Smooth muscle cell (in vitro differentiated cells): ENCODE measurements around the gene CABCOCO1. TPM values are rescaled to one million over a fixed set of nuclear protein-coding genes. Genes with fewer than 3 reads are reported as not detected.

Experiments
- DNase-seq: peaks from one replicate; lab custom pipeline; 2025; ENCODE audit not compliant: unreplicated experiment; lab: John Stamatoyannopoulos, UW
- H2AFZ ChIP-seq: fragments of 200-600 bp; sonication (generic); 2 replicates; pipeline ENCODE4 v1.6.0; 2016; ENCODE audit warnings: antibody characterized with exemption, low read depth, mild to moderate bottlenecking
- H3F3A ChIP-seq: fragments of 200-600 bp; sonication (generic); 2 replicates; pipeline ENCODE4 v1.6.0; 2017; ENCODE audit warnings: antibody characterized with exemption, low read depth
- H3K27ac ChIP-seq: fragments of 200-600 bp; sonication (generic); 2 replicates; pipeline ENCODE4 v1.5.1; 2016; ENCODE audit warnings: low read depth, mild to moderate bottlenecking
- H3K27me3 ChIP-seq: fragments of 200-600 bp; sonication (generic); 2 replicates; pipeline ENCODE4 v1.6.1; 2016; ENCODE audit warnings: low read depth, mild to moderate bottlenecking
- H3K36me3 ChIP-seq: fragments of 200-600 bp; sonication (generic); 2 replicates; pipeline ENCODE4 v1.5.1; 2016; ENCODE audit warnings: low read depth
- H3K4me1 ChIP-seq: fragments of 200-600 bp; sonication (generic); 2 replicates; pipeline ENCODE4 v1.5.1; 2016; ENCODE audit warnings: low read depth
- H3K4me2 ChIP-seq: fragments of 200-600 bp; sonication (generic); 2 replicates; pipeline ENCODE4 v1.6.0; 2016; ENCODE audit warnings: mild to moderate bottlenecking
- H3K4me3 ChIP-seq: fragments of 200-600 bp; sonication (generic); 2 replicates; pipeline ENCODE4 v1.5.1; 2016; ENCODE audit warnings: mild to moderate bottlenecking
- H3K79me2 ChIP-seq: fragments of 200-600 bp; sonication (generic); 2 replicates; pipeline ENCODE4 v1.6.0; 2016; ENCODE audit warnings: low read depth, mild to moderate bottlenecking
- H3K9ac ChIP-seq: fragments of 200-600 bp; sonication (generic); 2 replicates; pipeline ENCODE4 v1.6.0; 2016; ENCODE audit warnings: low read depth
- H3K9me3 ChIP-seq: fragments of 200-600 bp; sonication (generic); replicated peaks from 2 replicates; pipeline ENCODE4 v1.5.1; 2016; ENCODE audit warnings: low read depth
- H4K20me1 ChIP-seq: fragments of 200-600 bp; sonication (generic); 2 replicates; pipeline ENCODE4 v1.6.0; 2016; ENCODE audit warnings: low read depth
- WGBS: methylation state at CpG from one replicate; pipeline ENCODE4 v1.1.7; 2016; ENCODE audit warnings: low lambda C conversion rate; 5-methylcytosine and 5-hydroxymethylcytosine counted together
- polyA plus RNA-seq: library from polyadenylated mRNA; unstranded; fragments of >200 nt; fragmentation: Nextera tagmentation; extraction: Ambion mirVana; gene quantifications from 2 replicates; pipeline ENCODE4 v1.2.1, GENCODE V29; 2016
- total RNA-seq: library from RNA; depleted of rRNA; stranded (reverse); fragments of >200 nt; gene quantifications from 2 replicates; pipeline ENCODE4 v1.2.3, GENCODE V29; 2014
- TF ChIP-seq, protein P1 (sequence below): fragments of 200-600 bp; sonication (generic); IDR thresholded peaks from 2 replicates; pipeline ENCODE4 v1.5.1; 2017; ENCODE audit warnings: borderline replicate concordance, mild to moderate bottlenecking, antibody characterized with exemption; ENCODE audit not compliant: insufficient read depth, poor library complexity, severe bottlenecking

Gene CABCOCO1
- total and polyA plus RNA-seq, 2 experiments from 2014 or later = 1.2 TPM; not detected in 1

GRCh38 chr10:61754587-61755550 is 92.1 kb downstream of the CABCOCO1 start:
- Histone ChIP-seq H3K4me2 (peak overlapping the region; percentile 10), H3K27me3 (no peaks in the 10 kb centered on the region), H3K27ac (no peak overlapping the region), H3K79me2 (no peaks in the 10 kb centered on the region), H3K36me3 (no peaks in the 10 kb centered on the region), H3K9me3 (no peaks in the 10 kb centered on the region), H3K4me1 (peaks cover 25% of the 10 kb centered on the region), H2AFZ (peak overlapping the region; percentile 20), H3F3A (peaks cover 7% of the 10 kb centered on the region), H3K9ac (no peak overlapping the region), H4K20me1 (no peaks in the 10 kb centered on the region), H3K4me3 (no peak overlapping the region)
- TF ChIP-seq, protein P1, sequence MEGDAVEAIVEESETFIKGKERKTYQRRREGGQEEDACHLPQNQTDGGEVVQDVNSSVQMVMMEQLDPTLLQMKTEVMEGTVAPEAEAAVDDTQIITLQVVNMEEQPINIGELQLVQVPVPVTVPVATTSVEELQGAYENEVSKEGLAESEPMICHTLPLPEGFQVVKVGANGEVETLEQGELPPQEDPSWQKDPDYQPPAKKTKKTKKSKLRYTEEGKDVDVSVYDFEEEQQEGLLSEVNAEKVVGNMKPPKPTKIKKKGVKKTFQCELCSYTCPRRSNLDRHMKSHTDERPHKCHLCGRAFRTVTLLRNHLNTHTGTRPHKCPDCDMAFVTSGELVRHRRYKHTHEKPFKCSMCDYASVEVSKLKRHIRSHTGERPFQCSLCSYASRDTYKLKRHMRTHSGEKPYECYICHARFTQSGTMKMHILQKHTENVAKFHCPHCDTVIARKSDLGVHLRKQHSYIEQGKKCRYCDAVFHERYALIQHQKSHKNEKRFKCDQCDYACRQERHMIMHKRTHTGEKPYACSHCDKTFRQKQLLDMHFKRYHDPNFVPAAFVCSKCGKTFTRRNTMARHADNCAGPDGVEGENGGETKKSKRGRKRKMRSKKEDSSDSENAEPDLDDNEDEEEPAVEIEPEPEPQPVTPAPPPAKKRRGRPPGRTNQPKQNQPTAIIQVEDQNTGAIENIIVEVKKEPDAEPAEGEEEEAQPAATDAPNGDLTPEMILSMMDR = no peak
- WGBS = 55% methylated on average over 4 of the region's 4 CpGs
- DNase-seq = no peak

- no peaks in the 10 kb centered on the region for H3K79me2 ChIP-seq
- H2AFZ ChIP-seq = no peak overlapping the region
- no peak for DNase-seq
- no peak overlapping the region for H3K9ac ChIP-seq
- H3K36me3 ChIP-seq = no peaks in the 10 kb centered on the region
- no peak overlapping the region for H3K4me2 ChIP-seq
- peak overlapping the region; percentile 17 for H3K27ac ChIP-seq
- no peaks in the 10 kb centered on the region for H3K9me3 ChIP-seq
- TF ChIP-seq, protein P1 = no peak
- no peak overlapping the region for H3K4me3 ChIP-seq
- WGBS = 79% methylated on average over 3 of the region's 3 CpGs
- peaks cover 17% of the 10 kb centered on the region for H3K4me1 ChIP-seq
- peaks cover under 1% of the 10 kb centered on the region for H3F3A ChIP-seq
- H3K27me3 ChIP-seq = no peaks in the 10 kb centered on the region
- H4K20me1 ChIP-seq = no peaks in the 10 kb centered on the region
These were observed 94.3 kb downstream of the CABCOCO1 start for GRCh38 chr10:61757001-61757400.

GRCh38 chr10:61757525-61758397 is 95.0 kb downstream of the CABCOCO1 start:
- TF ChIP-seq, protein P1 = no peak

More at GRCh38 chr10:61757525-61758397, 95.0 kb downstream of the CABCOCO1 start:
- 79% methylated on average over 2 of the region's 2 CpGs for WGBS
- Histone ChIP-seq H3K4me2 (no peak overlapping the region), H3K27me3 (no peaks in the 10 kb centered on the region), H3K79me2 (no peaks in the 10 kb centered on the region), H2AFZ (peak overlapping the region; percentile 16), H3F3A (no peaks in the 10 kb centered on the region), H3K36me3 (no peaks in the 10 kb centered on the region), H4K20me1 (no peaks in the 10 kb centered on the region), H3K9ac (no peak overlapping the region), H3K4me3 (no peak overlapping the region), H3K4me1 (peaks cover 9% of the 10 kb centered on the region), H3K9me3 (no peaks in the 10 kb centered on the region), H3K27ac (peak overlapping the region; percentile 17)
- no peak for DNase-seq
